VCaP (cell line): ENCODE data around the gene SLC5A2.

Experiments used
- H3K27ac ChIP-seq: fragments of 450-650 bp; 2 replicates; pipeline ENCODE4 v1.5.1; 2017
- TF ChIP-seq, protein P1 (sequence below): fragments of 450-650 bp; conservative IDR thresholded peaks from 2 replicates; pipeline ENCODE4 v1.5.1; 2017; ENCODE audit warnings: mild to moderate bottlenecking, moderate library complexity

The SLC5A2 gene

GRCh38 chr16:31461921-31462804, 20.8 kb upstream of the SLC5A2 start:
- TF ChIP-seq, protein P1, sequence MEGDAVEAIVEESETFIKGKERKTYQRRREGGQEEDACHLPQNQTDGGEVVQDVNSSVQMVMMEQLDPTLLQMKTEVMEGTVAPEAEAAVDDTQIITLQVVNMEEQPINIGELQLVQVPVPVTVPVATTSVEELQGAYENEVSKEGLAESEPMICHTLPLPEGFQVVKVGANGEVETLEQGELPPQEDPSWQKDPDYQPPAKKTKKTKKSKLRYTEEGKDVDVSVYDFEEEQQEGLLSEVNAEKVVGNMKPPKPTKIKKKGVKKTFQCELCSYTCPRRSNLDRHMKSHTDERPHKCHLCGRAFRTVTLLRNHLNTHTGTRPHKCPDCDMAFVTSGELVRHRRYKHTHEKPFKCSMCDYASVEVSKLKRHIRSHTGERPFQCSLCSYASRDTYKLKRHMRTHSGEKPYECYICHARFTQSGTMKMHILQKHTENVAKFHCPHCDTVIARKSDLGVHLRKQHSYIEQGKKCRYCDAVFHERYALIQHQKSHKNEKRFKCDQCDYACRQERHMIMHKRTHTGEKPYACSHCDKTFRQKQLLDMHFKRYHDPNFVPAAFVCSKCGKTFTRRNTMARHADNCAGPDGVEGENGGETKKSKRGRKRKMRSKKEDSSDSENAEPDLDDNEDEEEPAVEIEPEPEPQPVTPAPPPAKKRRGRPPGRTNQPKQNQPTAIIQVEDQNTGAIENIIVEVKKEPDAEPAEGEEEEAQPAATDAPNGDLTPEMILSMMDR = no peak

GRCh38 chr16:31464348-31464769, 18.6 kb upstream of the SLC5A2 start:
- no peak overlapping the region for H3K27ac ChIP-seq
- TF ChIP-seq, protein P1 = no peak

More at GRCh38 chr16:31461921-31462804, 20.8 kb upstream of the SLC5A2 start:
- no peak overlapping the region for H3K27ac ChIP-seq

- H3K27ac ChIP-seq = no peak overlapping the region
Observed at GRCh38 chr16:31464781-31465260, 18.1 kb upstream of the SLC5A2 start.

DNA sequence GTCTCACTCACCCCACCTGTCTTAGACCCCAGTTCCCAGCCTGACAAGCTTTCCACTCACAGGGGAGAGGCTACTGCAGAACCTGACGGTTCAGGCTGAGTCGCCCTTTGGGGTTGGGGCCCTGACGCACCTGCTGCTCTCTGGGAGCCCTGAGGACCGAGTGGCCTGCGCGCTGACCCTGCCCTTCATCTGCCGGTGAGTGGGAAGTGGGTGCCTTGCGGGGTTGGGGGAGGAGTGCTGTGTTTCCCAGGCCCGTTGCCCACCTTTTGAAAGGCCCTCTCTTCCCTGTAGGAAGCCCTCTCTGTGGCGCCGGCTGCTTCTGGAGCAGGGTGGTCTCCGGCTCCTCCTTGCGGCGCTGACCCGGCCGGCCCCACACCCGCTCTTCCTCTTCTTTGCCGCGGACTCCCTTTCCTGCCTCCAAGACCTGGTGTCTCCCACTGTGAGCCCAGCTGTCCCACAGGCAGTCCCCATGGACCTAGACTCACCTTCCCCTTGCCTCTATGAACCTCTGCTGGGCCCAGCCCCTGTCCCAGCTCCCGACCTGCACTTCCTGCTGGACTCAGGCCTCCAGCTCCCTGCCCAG, 17.0 kb upstream of the SLC5A2 start:
- H3K27ac ChIP-seq = no peak overlapping the region
- TF ChIP-seq, protein P1 = no peak

More at GRCh38 chr16:31464781-31465260, 18.1 kb upstream of the SLC5A2 start:
- TF ChIP-seq, protein P1 = no peak

DNA sequence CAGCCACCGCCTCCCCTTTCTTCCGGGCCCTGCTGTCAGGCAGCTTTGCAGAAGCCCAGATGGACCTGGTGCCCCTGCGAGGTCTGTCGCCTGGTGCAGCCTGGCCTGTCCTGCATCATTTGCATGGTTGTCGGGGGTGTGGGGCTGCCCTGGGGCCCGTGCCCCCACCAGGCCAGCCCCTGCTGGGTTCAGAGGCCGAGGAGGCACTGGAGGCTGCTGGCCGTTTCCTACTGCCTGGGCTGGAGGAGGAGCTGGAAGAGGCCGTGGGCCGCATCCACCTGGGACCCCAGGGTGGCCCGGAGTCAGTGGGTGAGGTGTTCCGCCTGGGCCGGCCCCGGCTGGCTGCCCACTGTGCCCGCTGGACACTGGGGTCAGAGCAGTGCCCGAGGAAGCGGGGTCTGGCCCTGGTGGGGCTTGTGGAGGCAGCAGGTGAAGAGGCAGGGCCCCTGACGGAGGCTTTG, 16.5 kb upstream of the SLC5A2 start:
- no peak overlapping the region for H3K27ac ChIP-seq
- TF ChIP-seq, protein P1 = no peak

GRCh38 chr16:31467151-31467773, 15.7 kb upstream of the SLC5A2 start:
- H3K27ac ChIP-seq = no peak overlapping the region
- TF ChIP-seq, protein P1 = no peak

- no peak overlapping the region for H3K27ac ChIP-seq
- TF ChIP-seq, protein P1 = no peak
Observed at GRCh38 chr16:31467858-31468257, 15.1 kb upstream of the SLC5A2 start.
